Mesenchymal stem cell (in vitro differentiated cells and primary cell): Measurements from ENCODE around the gene CHCHD6.

Experiments used
- DNase-seq: peaks from one replicate; pipeline ENCODE4 v3.0.0-alpha.2; 2013
- H2AFZ ChIP-seq: one replicate; pipeline ENCODE4 v1.6.1; 2013; ENCODE audit warnings: low read depth, mild to moderate bottlenecking, control low read depth, inconsistent platforms, low read length, moderate library complexity
- H2AK5ac ChIP-seq: 2 replicates; pipeline ENCODE4 v1.6.1; 2013; ENCODE audit warnings: low read length, moderate library complexity, mild to moderate bottlenecking, inconsistent platforms; ENCODE audit not compliant: severe bottlenecking
- H2BK120ac ChIP-seq: one replicate; pipeline ENCODE4 v1.6.1; 2013; ENCODE audit warnings: low read depth, mild to moderate bottlenecking, inconsistent platforms, low read length, moderate library complexity
- H2BK12ac ChIP-seq, 2 experiments: one replicate each; pipeline ENCODE4 v1.6.1; 2013; ENCODE audit warnings: inconsistent platforms in 2 of 2, low read length in 2 of 2, mild to moderate bottlenecking in 2 of 2, moderate library complexity in 2 of 2, control low read depth in 1 of 2
- H2BK15ac ChIP-seq: one replicate; pipeline ENCODE4 v1.6.1; 2013; ENCODE audit warnings: mild to moderate bottlenecking, low read depth, inconsistent platforms; ENCODE audit not compliant: poor library complexity, severe bottlenecking
- H2BK5ac ChIP-seq: 2 replicates; pipeline ENCODE4 v1.6.1; 2013; ENCODE audit warnings: low read depth, mild to moderate bottlenecking, low read length, control low read depth, inconsistent platforms; ENCODE audit not compliant: poor library complexity, severe bottlenecking
- H3K14ac ChIP-seq, 2 experiments: one replicate each; pipeline ENCODE4 v1.6.1; 2013; ENCODE audit warnings: inconsistent platforms in 2 of 2, low read length in 2 of 2, control low read depth in 1 of 2, mild to moderate bottlenecking in 1 of 2, moderate library complexity in 1 of 2
- H3K18ac ChIP-seq, 2 experiments: one replicate each; pipeline ENCODE4 v1.6.1; 2013; ENCODE audit warnings: inconsistent platforms in 2 of 2, low read length in 2 of 2, control low read depth in 1 of 2, low read depth in 1 of 2, mild to moderate bottlenecking in 1 of 2
- H3K23ac ChIP-seq, 2 experiments: one replicate each; pipeline ENCODE4 v1.6.1; 2013; ENCODE audit warnings: inconsistent platforms in 2 of 2, low read length in 2 of 2, mild to moderate bottlenecking in 2 of 2, moderate library complexity in 2 of 2, control low read depth in 1 of 2
- H3K27ac ChIP-seq: 2 replicates; pipeline ENCODE4 v1.5.1; 2013; ENCODE audit warnings: mild to moderate bottlenecking, moderate library complexity, low read length, control low read depth, inconsistent platforms; ENCODE audit not compliant: poor library complexity, severe bottlenecking
- H3K27me3 ChIP-seq, 2 experiments: 2 replicates each; pipeline versions ENCODE4 v1.6.1 to v1.7.0; 2013; ENCODE audit warnings: low read length in 2 of 2, mild to moderate bottlenecking in 2 of 2, moderate library complexity in 2 of 2, control low read depth in 1 of 2, inconsistent platforms in 1 of 2; ENCODE audit not compliant: control insufficient read depth in 1 of 2, insufficient read depth in 1 of 2
- H3K36me3 ChIP-seq, 2 experiments: 2 replicates each; pipeline versions ENCODE4 v1.6.1 to v1.7.0; 2013; ENCODE audit warnings: low read length in 2 of 2, control low read depth in 1 of 2, inconsistent platforms in 1 of 2, low read depth in 1 of 2, mild to moderate bottlenecking in 1 of 2; ENCODE audit not compliant: insufficient read depth in 2 of 2, control insufficient read depth in 1 of 2
- H3K4ac ChIP-seq, 2 experiments: one replicate each; pipeline ENCODE4 v1.6.1; 2013; ENCODE audit warnings: inconsistent platforms in 2 of 2, low read length in 2 of 2, mild to moderate bottlenecking in 2 of 2, moderate library complexity in 2 of 2, control low read depth in 1 of 2, low read depth in 1 of 2
- H3K4me1 ChIP-seq: 2 replicates; pipeline ENCODE4 v1.6.1; 2013; ENCODE audit warnings: low read depth, low read length, control low read depth; ENCODE audit not compliant: control insufficient read depth, insufficient read depth
- H3K4me2 ChIP-seq: 2 replicates; pipeline ENCODE4 v1.6.1; 2013; ENCODE audit warnings: low read length, mild to moderate bottlenecking, inconsistent platforms; ENCODE audit not compliant: poor library complexity, severe bottlenecking
- H3K4me3 ChIP-seq, 2 experiments: 2 replicates each; pipeline versions ENCODE4 v1.5.1 to v1.7.0; 2013; ENCODE audit warnings: low read length in 2 of 2, mild to moderate bottlenecking in 2 of 2, control low read depth in 1 of 2, low read depth in 1 of 2; ENCODE audit not compliant: insufficient read depth in 1 of 2
- H3K79me1 ChIP-seq: replicated peaks from 2 replicates; pipeline ENCODE4 v1.6.1; 2013; ENCODE audit warnings: mild to moderate bottlenecking, control low read depth, low read length, inconsistent platforms; ENCODE audit not compliant: poor library complexity, severe bottlenecking
- H3K9ac ChIP-seq: 2 replicates; pipeline ENCODE4 v1.7.0; 2013; ENCODE audit warnings: mild to moderate bottlenecking, low read length, moderate library complexity
- H3K9me3 ChIP-seq: 2 replicates; pipeline ENCODE4 v1.7.0; 2013; ENCODE audit warnings: mild to moderate bottlenecking, low read length; ENCODE audit not compliant: control insufficient read depth
- H4K8ac ChIP-seq: one replicate; pipeline ENCODE4 v1.6.1; 2013; ENCODE audit warnings: inconsistent platforms, mild to moderate bottlenecking, low read length, moderate library complexity
- H4K91ac ChIP-seq: one replicate; pipeline ENCODE4 v1.6.1; 2013; ENCODE audit warnings: mild to moderate bottlenecking, low read length, inconsistent platforms
- WGBS: methylation state at CpG from one replicate; pipeline ENCODE4 v1.1.7; 2013; ENCODE audit warnings: mixed read lengths; 5-methylcytosine and 5-hydroxymethylcytosine counted together

Gene CHCHD6

GRCh38 chr3:126993436-126993835 lies 289.4 kb downstream of the CHCHD6 start:
- 96% methylated on average over 9 of the region's 9 CpGs for WGBS
- H2BK15ac ChIP-seq = no peak overlapping the region
- peaks cover 57% of the 10 kb centered on the region for H3K79me1 ChIP-seq
- no peaks in the 10 kb centered on the region for H3K27me3 ChIP-seq
- H3K23ac ChIP-seq = no peak overlapping the region
- H3K27ac ChIP-seq = no peak overlapping the region
- H2BK5ac ChIP-seq = no peak overlapping the region
- H3K4me2 ChIP-seq = no peak overlapping the region
- H4K91ac ChIP-seq = no peak overlapping the region
- H2AFZ ChIP-seq = no peak overlapping the region
- H2AK5ac ChIP-seq = no peak overlapping the region
- H3K4ac ChIP-seq = no peak overlapping the region
- peaks cover 58 to 100% of the 10 kb centered on the region in 2 experiments for H3K36me3 ChIP-seq
- H3K14ac ChIP-seq = no peak overlapping the region
- no peak overlapping the region for H2BK120ac ChIP-seq
- H4K8ac ChIP-seq = no peak overlapping the region
- H3K4me1 ChIP-seq = peaks cover 32% of the 10 kb centered on the region
- no peak for DNase-seq
- no peak overlapping the region for H3K4me3 ChIP-seq
- H3K9ac ChIP-seq = peak overlapping the region; percentile 59
- no peaks in the 10 kb centered on the region for H3K9me3 ChIP-seq
- H3K18ac ChIP-seq = no peak overlapping the region
- no peak overlapping the region for H2BK12ac ChIP-seq

- peak overlapping the region; percentile 59 for H3K9ac ChIP-seq
- H2AK5ac ChIP-seq = no peak overlapping the region
- peaks cover 37% of the 10 kb centered on the region for H3K4me1 ChIP-seq
- no peak for DNase-seq
- peak overlapping the region; percentile 17 for H2BK15ac ChIP-seq
- H2BK12ac ChIP-seq = no peak overlapping the region
- H3K23ac ChIP-seq = no peak overlapping the region
- no peak overlapping the region for H2BK120ac ChIP-seq
- peaks cover 45 to 100% of the 10 kb centered on the region in 2 experiments for H3K36me3 ChIP-seq
- H3K4ac ChIP-seq = no peak overlapping the region
- no peak overlapping the region for H2BK5ac ChIP-seq
- no peaks in the 10 kb centered on the region for H3K27me3 ChIP-seq
- H2AFZ ChIP-seq = no peak overlapping the region
- no peak overlapping the region for H3K4me2 ChIP-seq
- no peak overlapping the region for H4K8ac ChIP-seq
- H3K18ac ChIP-seq = peak overlapping the region in 1 of 2 experiments; percentile 3
- peak overlapping the region in 1 of 2 experiments; percentile 2 for H3K14ac ChIP-seq
- H3K79me1 ChIP-seq = peaks cover 62% of the 10 kb centered on the region
- H4K91ac ChIP-seq = no peak overlapping the region
- H3K9me3 ChIP-seq = no peaks in the 10 kb centered on the region
- 88% methylated on average over 10 of the region's 10 CpGs for WGBS
- no peak overlapping the region for H3K27ac ChIP-seq
- no peak overlapping the region for H3K4me3 ChIP-seq
These were observed 290.7 kb downstream of the CHCHD6 start for GRCh38 chr3:126994661-126995245.

GRCh38 chr3:126995254-126995780 lies 291.3 kb downstream of the CHCHD6 start:
- H2AFZ ChIP-seq = no peak overlapping the region
- H4K8ac ChIP-seq = no peak overlapping the region
- no peak overlapping the region for H3K27ac ChIP-seq
- 91% methylated on average over 11 of the region's 12 CpGs for WGBS
- H3K36me3 ChIP-seq = peaks cover 39 to 100% of the 10 kb centered on the region in 2 experiments
- H3K9ac ChIP-seq = peak overlapping the region; percentile 59
- H3K79me1 ChIP-seq = peaks cover 58% of the 10 kb centered on the region
- H2BK12ac ChIP-seq = no peak overlapping the region
- no peak overlapping the region for H2BK15ac ChIP-seq
- H4K91ac ChIP-seq = no peak overlapping the region
- peaks cover 43% of the 10 kb centered on the region for H3K4me1 ChIP-seq
- H3K14ac ChIP-seq = no peak overlapping the region
- no peak overlapping the region for H3K4me2 ChIP-seq
- H2BK5ac ChIP-seq = no peak overlapping the region
- H2BK120ac ChIP-seq = no peak overlapping the region
- DNase-seq = no peak
- H3K27me3 ChIP-seq = no peaks in the 10 kb centered on the region
- H3K4ac ChIP-seq = no peak overlapping the region
- H3K23ac ChIP-seq = no peak overlapping the region
- H3K4me3 ChIP-seq = no peak overlapping the region
- no peak overlapping the region for H3K18ac ChIP-seq
- H2AK5ac ChIP-seq = no peak overlapping the region
- H3K9me3 ChIP-seq = no peaks in the 10 kb centered on the region

GRCh38 chr3:126995926-126996512 lies 292.0 kb downstream of the CHCHD6 start:
- Histone ChIP-seq H3K18ac (no peak overlapping the region), H3K14ac (no peak overlapping the region), H3K4me1 (peaks cover 48% of the 10 kb centered on the region), H2AK5ac (no peak overlapping the region), H3K9ac (no peak overlapping the region), H2BK15ac (no peak overlapping the region), H2BK120ac (no peak overlapping the region), H3K36me3 (peaks cover 33 to 100% of the 10 kb centered on the region in 2 experiments), H4K8ac (no peak overlapping the region), H3K23ac (peak overlapping the region in 1 of 2 experiments; percentile 9), H3K27me3 (no peaks in the 10 kb centered on the region), H3K79me1 (peaks cover 59% of the 10 kb centered on the region), H3K9me3 (no peaks in the 10 kb centered on the region), H2BK12ac (no peak overlapping the region), H3K4me3 (no peak overlapping the region), H3K27ac (no peak overlapping the region), H2BK5ac (no peak overlapping the region), H3K4ac (no peak overlapping the region), H3K4me2 (no peak overlapping the region), H4K91ac (no peak overlapping the region), H2AFZ (no peak overlapping the region)
- DNase-seq = no peak
- 97% methylated on average over 11 of the region's 11 CpGs for WGBS
